ENCODE measurements around the gene HAUS1. TPM values are rescaled to one million over a fixed set of nuclear protein-coding genes. Genes with fewer than 3 reads are reported as not detected.

Gene HAUS1
- polyA plus RNA-seq, 1 donor from 2014 or later = 118 TPM

DNA sequence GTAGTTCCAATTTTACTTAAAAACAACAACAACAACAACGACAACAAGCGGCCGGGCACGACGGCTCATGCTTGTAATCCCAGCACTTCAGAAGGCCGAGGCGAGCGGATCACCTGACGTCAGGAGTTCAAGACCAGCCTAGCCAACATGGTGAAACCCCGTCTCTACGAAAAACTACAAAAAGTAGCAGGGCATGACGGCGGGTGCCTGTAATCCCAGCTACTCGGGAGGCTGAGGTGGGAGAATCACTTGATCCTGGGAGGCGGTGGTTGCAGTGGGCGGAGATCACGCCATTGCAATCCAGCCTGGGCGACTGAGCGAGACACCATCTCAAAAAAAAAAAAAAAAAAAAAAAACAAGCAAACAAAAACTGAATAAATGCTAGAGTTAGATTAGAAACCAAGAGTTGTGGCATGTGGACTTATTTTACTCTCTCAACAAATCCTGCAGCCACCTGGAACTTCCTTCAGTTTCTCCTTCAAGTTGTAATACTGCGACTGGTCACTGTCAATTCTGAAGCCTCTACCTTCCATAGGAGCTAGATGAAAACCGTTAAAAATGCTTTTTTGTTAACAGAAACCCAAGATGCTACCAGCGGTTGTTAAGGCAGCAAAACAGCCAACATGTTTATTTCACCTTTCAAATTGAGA is 7.4 kb upstream of the HAUS1 start:
- Histone ChIP-seq H2AFZ (ENCODE audit: low read depth, low read length) (peak overlapping the region; percentile 95), H3K9me3 (ENCODE audit: low read length) (no peaks in the 10 kb centered on the region), H3K27ac (ENCODE audit: low read length) (peak overlapping the region; percentile 92), H3K4me3 (ENCODE audit: low read length) (peak overlapping the region; percentile 72), H3K4me2 (ENCODE audit: low read length) (peak overlapping the region; percentile 32), H3F3A (ENCODE audit: insufficient read depth, low read length, poor library complexity, severe bottlenecking) (no peaks in the 10 kb centered on the region), H3K27me3 (ENCODE audit: insufficient read depth, low read depth, low read length) (no peaks in the 10 kb centered on the region), H3K9ac (ENCODE audit: low read length) (peak overlapping the region; percentile 88), H3K79me2 (replicated peaks; ENCODE audit: insufficient read depth, low read length) (peaks cover 57% of the 10 kb centered on the region), H3K36me3 (ENCODE audit: insufficient read depth, low read length) (no peaks in the 10 kb centered on the region), H3K9me2 (ENCODE audit: insufficient read depth, low read length) (no peaks in the 10 kb centered on the region), H4K20me1 (ENCODE audit: insufficient read depth) (no peaks in the 10 kb centered on the region)
- no peak for TF ChIP-seq RAD21 (conservative IDR thresholded peaks at IDR 0.05)

DNA sequence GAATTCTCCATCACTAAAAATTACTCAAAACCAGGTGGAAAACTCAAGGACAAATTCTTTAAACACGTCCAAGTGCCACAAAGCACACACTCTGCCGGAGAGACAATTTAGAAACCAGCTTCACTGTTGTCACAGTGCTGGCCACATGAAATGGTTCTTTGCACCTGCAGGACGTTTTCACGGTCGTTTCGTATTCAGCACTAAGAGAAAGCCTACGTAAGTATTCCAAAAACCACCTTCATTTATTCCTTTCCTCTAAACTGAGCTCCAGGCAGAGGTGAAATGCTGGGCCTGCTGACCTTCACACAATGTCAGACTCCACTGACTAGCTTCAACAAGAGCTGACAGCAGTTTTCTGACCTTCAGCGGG is 6.8 kb upstream of the HAUS1 start:
- no peaks in the 10 kb centered on the region for H4K20me1 ChIP-seq (ENCODE audit: insufficient read depth)
- H3K36me3 ChIP-seq (ENCODE audit: insufficient read depth, low read length) = no peaks in the 10 kb centered on the region
- peak overlapping the region; percentile 88 for H3K9ac ChIP-seq (ENCODE audit: low read length)
- peak overlapping the region; percentile 92 for H3K27ac ChIP-seq (ENCODE audit: low read length)
- peak overlapping the region; percentile 95 for H2AFZ ChIP-seq (ENCODE audit: low read depth, low read length)
- TF ChIP-seq TAF1 (IDR thresholded peaks at IDR 0.05; ENCODE audit: low read depth) = no peak
- TF ChIP-seq POLR2AphosphoS5 (IDR thresholded peaks at IDR 0.05) = no peak
- TF ChIP-seq MXI1 (conservative IDR thresholded peaks at IDR 0.05; ENCODE audit: poor library complexity, severe bottlenecking) = no peak
- TF ChIP-seq EZH2 (IDR thresholded peaks at IDR 0.05; ENCODE audit: borderline replicate concordance, insufficient read depth, low read length, poor library complexity, severe bottlenecking) = no peak
- no peak for TF ChIP-seq SMC3 (conservative IDR thresholded peaks at IDR 0.05; ENCODE audit: poor library complexity)
- TF ChIP-seq EP300 (conservative IDR thresholded peaks at IDR 0.05; ENCODE audit: poor library complexity, severe bottlenecking) = no peak
- TF ChIP-seq RAD21 (conservative IDR thresholded peaks at IDR 0.05) = no peak
- TF ChIP-seq, protein P1, sequence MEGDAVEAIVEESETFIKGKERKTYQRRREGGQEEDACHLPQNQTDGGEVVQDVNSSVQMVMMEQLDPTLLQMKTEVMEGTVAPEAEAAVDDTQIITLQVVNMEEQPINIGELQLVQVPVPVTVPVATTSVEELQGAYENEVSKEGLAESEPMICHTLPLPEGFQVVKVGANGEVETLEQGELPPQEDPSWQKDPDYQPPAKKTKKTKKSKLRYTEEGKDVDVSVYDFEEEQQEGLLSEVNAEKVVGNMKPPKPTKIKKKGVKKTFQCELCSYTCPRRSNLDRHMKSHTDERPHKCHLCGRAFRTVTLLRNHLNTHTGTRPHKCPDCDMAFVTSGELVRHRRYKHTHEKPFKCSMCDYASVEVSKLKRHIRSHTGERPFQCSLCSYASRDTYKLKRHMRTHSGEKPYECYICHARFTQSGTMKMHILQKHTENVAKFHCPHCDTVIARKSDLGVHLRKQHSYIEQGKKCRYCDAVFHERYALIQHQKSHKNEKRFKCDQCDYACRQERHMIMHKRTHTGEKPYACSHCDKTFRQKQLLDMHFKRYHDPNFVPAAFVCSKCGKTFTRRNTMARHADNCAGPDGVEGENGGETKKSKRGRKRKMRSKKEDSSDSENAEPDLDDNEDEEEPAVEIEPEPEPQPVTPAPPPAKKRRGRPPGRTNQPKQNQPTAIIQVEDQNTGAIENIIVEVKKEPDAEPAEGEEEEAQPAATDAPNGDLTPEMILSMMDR (IDR thresholded peaks at IDR 0.05; ENCODE audit: poor library complexity, severe bottlenecking) = no peak
- TF ChIP-seq, protein P2, sequence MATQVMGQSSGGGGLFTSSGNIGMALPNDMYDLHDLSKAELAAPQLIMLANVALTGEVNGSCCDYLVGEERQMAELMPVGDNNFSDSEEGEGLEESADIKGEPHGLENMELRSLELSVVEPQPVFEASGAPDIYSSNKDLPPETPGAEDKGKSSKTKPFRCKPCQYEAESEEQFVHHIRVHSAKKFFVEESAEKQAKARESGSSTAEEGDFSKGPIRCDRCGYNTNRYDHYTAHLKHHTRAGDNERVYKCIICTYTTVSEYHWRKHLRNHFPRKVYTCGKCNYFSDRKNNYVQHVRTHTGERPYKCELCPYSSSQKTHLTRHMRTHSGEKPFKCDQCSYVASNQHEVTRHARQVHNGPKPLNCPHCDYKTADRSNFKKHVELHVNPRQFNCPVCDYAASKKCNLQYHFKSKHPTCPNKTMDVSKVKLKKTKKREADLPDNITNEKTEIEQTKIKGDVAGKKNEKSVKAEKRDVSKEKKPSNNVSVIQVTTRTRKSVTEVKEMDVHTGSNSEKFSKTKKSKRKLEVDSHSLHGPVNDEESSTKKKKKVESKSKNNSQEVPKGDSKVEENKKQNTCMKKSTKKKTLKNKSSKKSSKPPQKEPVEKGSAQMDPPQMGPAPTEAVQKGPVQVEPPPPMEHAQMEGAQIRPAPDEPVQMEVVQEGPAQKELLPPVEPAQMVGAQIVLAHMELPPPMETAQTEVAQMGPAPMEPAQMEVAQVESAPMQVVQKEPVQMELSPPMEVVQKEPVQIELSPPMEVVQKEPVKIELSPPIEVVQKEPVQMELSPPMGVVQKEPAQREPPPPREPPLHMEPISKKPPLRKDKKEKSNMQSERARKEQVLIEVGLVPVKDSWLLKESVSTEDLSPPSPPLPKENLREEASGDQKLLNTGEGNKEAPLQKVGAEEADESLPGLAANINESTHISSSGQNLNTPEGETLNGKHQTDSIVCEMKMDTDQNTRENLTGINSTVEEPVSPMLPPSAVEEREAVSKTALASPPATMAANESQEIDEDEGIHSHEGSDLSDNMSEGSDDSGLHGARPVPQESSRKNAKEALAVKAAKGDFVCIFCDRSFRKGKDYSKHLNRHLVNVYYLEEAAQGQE (IDR thresholded peaks at IDR 0.05; ENCODE audit: borderline replicate concordance) = no peak
- no peaks in the 10 kb centered on the region for H3K9me2 ChIP-seq (ENCODE audit: insufficient read depth, low read length)
- no peaks in the 10 kb centered on the region for H3K27me3 ChIP-seq (ENCODE audit: insufficient read depth, low read depth, low read length)
- H3K79me2 ChIP-seq (replicated peaks; ENCODE audit: insufficient read depth, low read length) = peaks cover 54% of the 10 kb centered on the region
- H3K4me3 ChIP-seq (ENCODE audit: low read length) = peak overlapping the region; percentile 72
- H3K4me2 ChIP-seq (ENCODE audit: low read length) = peak overlapping the region; percentile 32
- H3F3A ChIP-seq (ENCODE audit: insufficient read depth, low read length, poor library complexity, severe bottlenecking) = no peaks in the 10 kb centered on the region
- H3K9me3 ChIP-seq (ENCODE audit: low read length) = no peaks in the 10 kb centered on the region
